ENCODE data around the gene ILK. TPM values are rescaled to one million over a fixed set of nuclear protein-coding genes. Genes with fewer than 3 reads are reported as not detected.

Gene ILK
- total and polyA plus RNA-seq, 10 of the 15 experiments (the other 5 are each of a cell fraction or from before 2014, with no cell fraction given) = 51.8 to 163 (median 92.0) TPM

GRCh38 chr11:6566704-6567370 lies 36.7 kb upstream of the ILK start (continued):
- no peak for TF ChIP-seq ZBTB11 (CRISPR knock-in tag; IDR thresholded peaks at IDR 0.05)
- TF ChIP-seq CEBPZ (IDR thresholded peaks at IDR 0.05; ENCODE audit: low read depth, low read length) = no peak
- TF ChIP-seq RELB (IDR thresholded peaks at IDR 0.05; ENCODE audit: low read depth) = no peak

All from GM12878 (cell line).